Trophoblast cell (in vitro differentiated cells and primary cell): ENCODE data around the gene SNRNP48.

Source experiments
- DNase-seq, 2 donors: peaks; one replicate each; pipeline ENCODE4 v3.0.0-alpha.2; 2016
- H2AFZ ChIP-seq: 2 replicates; pipeline ENCODE4 v1.6.1; 2013; ENCODE audit warnings: low read length, moderate library complexity, mild to moderate bottlenecking; ENCODE audit not compliant: insufficient read depth, poor library complexity
- H2AK5ac ChIP-seq: 2 replicates; pipeline ENCODE4 v1.6.1; 2013; ENCODE audit warnings: mild to moderate bottlenecking, low read length
- H2BK120ac ChIP-seq: 2 replicates; pipeline ENCODE4 v1.6.1; 2013; ENCODE audit warnings: low read length, mild to moderate bottlenecking, moderate library complexity; ENCODE audit not compliant: insufficient read depth, poor library complexity
- H2BK12ac ChIP-seq: 2 replicates; pipeline ENCODE4 v1.6.1; 2013; ENCODE audit warnings: mild to moderate bottlenecking, low read length, moderate library complexity
- H2BK5ac ChIP-seq: 2 replicates; pipeline ENCODE4 v1.6.1; 2013; ENCODE audit warnings: low read length, low read depth, moderate library complexity, mild to moderate bottlenecking; ENCODE audit not compliant: poor library complexity
- H3K14ac ChIP-seq: 2 replicates; pipeline ENCODE4 v1.6.1; 2013; ENCODE audit warnings: mild to moderate bottlenecking, low read length
- H3K18ac ChIP-seq: 2 replicates; pipeline ENCODE4 v1.6.1; 2013; ENCODE audit warnings: mild to moderate bottlenecking, low read length
- H3K23ac ChIP-seq: 2 replicates; pipeline ENCODE4 v1.6.1; 2013; ENCODE audit warnings: low read length
- H3K27ac ChIP-seq: 2 replicates; pipeline ENCODE4 v1.5.1; 2013; ENCODE audit warnings: low read depth, mild to moderate bottlenecking, inconsistent platforms, low read length, moderate library complexity
- H3K27me3 ChIP-seq: 2 replicates; pipeline ENCODE4 v1.6.1; 2013; ENCODE audit warnings: inconsistent platforms, mild to moderate bottlenecking, low read length, moderate library complexity; ENCODE audit not compliant: insufficient read depth
- H3K36me3 ChIP-seq, 2 experiments: 1 replicate in 1 of 2; 2 replicates in 1 of 2; pipeline ENCODE4 v1.6.1; 2013; ENCODE audit warnings: low read length in 2 of 2, mild to moderate bottlenecking in 2 of 2, moderate library complexity in 1 of 2; ENCODE audit not compliant: insufficient read depth in 2 of 2, control insufficient read depth in 1 of 2
- H3K4ac ChIP-seq: 2 replicates; pipeline ENCODE4 v1.6.1; 2013; ENCODE audit warnings: low read depth, mild to moderate bottlenecking, low read length, moderate library complexity
- H3K4me1 ChIP-seq, 2 experiments: 1 replicate in 1 of 2; 2 replicates in 1 of 2; pipeline ENCODE4 v1.6.1; 2013; ENCODE audit warnings: low read length in 2 of 2, mild to moderate bottlenecking in 2 of 2, moderate library complexity in 1 of 2; ENCODE audit not compliant: insufficient read depth in 2 of 2, control insufficient read depth in 1 of 2
- H3K4me2 ChIP-seq: 2 replicates; pipeline ENCODE4 v1.6.1; 2013; ENCODE audit warnings: inconsistent platforms, mild to moderate bottlenecking, low read length, moderate library complexity
- H3K4me3 ChIP-seq: 2 replicates; pipeline ENCODE4 v1.5.1; 2013; ENCODE audit warnings: mild to moderate bottlenecking, low read depth, low read length, inconsistent platforms
- H3K79me1 ChIP-seq: one replicate; pipeline ENCODE4 v1.6.1; 2013; ENCODE audit warnings: low read length
- H3K79me2 ChIP-seq: 2 replicates; pipeline ENCODE4 v1.6.1; 2013; ENCODE audit warnings: low read length, mild to moderate bottlenecking; ENCODE audit not compliant: control insufficient read depth, insufficient read depth, poor library complexity
- H3K9ac ChIP-seq: 2 replicates; pipeline ENCODE4 v1.6.1; 2013; ENCODE audit warnings: mild to moderate bottlenecking, low read length
- H3K9me3 ChIP-seq: 2 replicates; pipeline ENCODE4 v1.6.1; 2013; ENCODE audit warnings: low read depth, mild to moderate bottlenecking, control low read depth, inconsistent platforms, low read length; ENCODE audit not compliant: insufficient read depth
- H4K12ac ChIP-seq: 2 replicates; pipeline ENCODE4 v1.6.1; 2013; ENCODE audit warnings: low read depth, mild to moderate bottlenecking, low read length, moderate library complexity
- H4K8ac ChIP-seq: 2 replicates; pipeline ENCODE4 v1.6.1; 2013; ENCODE audit warnings: low read depth, mild to moderate bottlenecking, low read length, moderate library complexity
- H4K91ac ChIP-seq: one replicate; pipeline ENCODE4 v1.6.1; 2013; ENCODE audit warnings: low read depth, mild to moderate bottlenecking, low read length, moderate library complexity
- WGBS: extraction: QIAGEN DNeasy Blood & Tissue Kit; methylation state at CpG from one replicate; pipeline ENCODE4 v1.1.7; 2013; ENCODE audit warnings: missing lambda C conversion rate; ENCODE audit not compliant: insufficient read length, insufficient coverage; ENCODE audit errors: extremely low coverage; 5-methylcytosine and 5-hydroxymethylcytosine counted together

The SNRNP48 gene

DNA sequence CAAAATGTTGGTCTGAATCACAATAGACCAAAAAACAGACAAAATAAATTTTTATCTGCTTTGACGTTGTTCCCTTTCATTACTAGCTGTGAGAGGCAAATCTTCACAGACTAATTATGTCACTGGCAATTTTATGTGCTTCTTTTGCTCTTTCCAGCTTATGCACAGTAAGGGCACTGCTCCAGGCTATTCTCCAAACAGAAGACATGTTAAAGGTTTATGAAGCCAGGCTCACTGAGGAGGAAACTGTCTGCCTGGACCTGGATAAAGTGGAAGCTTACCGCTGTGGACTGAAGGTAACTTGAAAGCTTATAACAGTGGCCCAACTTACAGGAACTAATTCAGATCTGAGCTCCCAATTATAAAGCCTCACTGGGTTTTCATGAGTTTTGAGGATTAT, 15.5 kb upstream of the SNRNP48 start:
- no peak overlapping the region for H2BK5ac ChIP-seq
- WGBS = no CpG with 5 or more reads among the region's 2 CpGs
- no peak for DNase-seq
- no peak overlapping the region for H4K12ac ChIP-seq
- no peak overlapping the region for H4K91ac ChIP-seq
- peaks cover 24 to 61% of the 10 kb centered on the region in 2 experiments for H3K36me3 ChIP-seq
- H3K79me2 ChIP-seq = no peaks in the 10 kb centered on the region
- no peak overlapping the region for H4K8ac ChIP-seq
- H2BK120ac ChIP-seq = no peak overlapping the region
- H3K4me3 ChIP-seq = no peak overlapping the region
- no peaks in the 10 kb centered on the region for H3K27me3 ChIP-seq
- no peak overlapping the region for H3K18ac ChIP-seq
- H3K27ac ChIP-seq = no peak overlapping the region
- H3K4me2 ChIP-seq = no peak overlapping the region
- no peak overlapping the region for H3K14ac ChIP-seq
- no peak overlapping the region for H3K4ac ChIP-seq
- H3K4me1 ChIP-seq = no peaks in the 10 kb centered on the region
- no peak overlapping the region for H3K23ac ChIP-seq
- no peak overlapping the region for H2AFZ ChIP-seq
- H3K79me1 ChIP-seq = no peaks in the 10 kb centered on the region
- no peak overlapping the region for H2AK5ac ChIP-seq
- no peak overlapping the region for H2BK12ac ChIP-seq
- no peaks in the 10 kb centered on the region for H3K9me3 ChIP-seq
- H3K9ac ChIP-seq = no peak overlapping the region

DNA sequence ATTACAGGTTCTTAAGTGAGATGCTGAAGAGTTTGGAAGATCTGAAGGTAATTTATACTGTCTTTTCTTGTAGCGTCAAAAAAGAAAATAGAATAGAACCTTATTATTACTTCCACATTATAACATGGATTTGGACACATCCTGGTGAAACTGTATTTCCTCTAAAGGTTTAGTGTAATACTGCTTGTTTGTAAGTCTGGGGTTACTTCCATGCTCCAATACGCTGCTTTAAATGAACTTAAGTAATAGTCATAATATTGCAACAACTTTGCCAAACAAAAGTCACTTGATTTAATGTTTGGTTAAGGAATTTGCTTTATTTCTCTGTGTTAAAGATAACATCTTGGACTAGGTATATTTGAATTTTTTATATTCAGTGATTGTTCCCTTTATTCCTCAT, 11.5 kb upstream of the SNRNP48 start:
- no peak overlapping the region for H4K12ac ChIP-seq
- H3K9me3 ChIP-seq = no peaks in the 10 kb centered on the region
- no peak overlapping the region for H4K91ac ChIP-seq
- no peak overlapping the region for H2AK5ac ChIP-seq
- no peak for DNase-seq
- no peak overlapping the region for H2BK12ac ChIP-seq
- H3K9ac ChIP-seq = no peak overlapping the region
- H3K79me2 ChIP-seq = no peaks in the 10 kb centered on the region
- H3K36me3 ChIP-seq = peaks cover 38 to 56% of the 10 kb centered on the region in 2 experiments
- no peaks in the 10 kb centered on the region for H3K4me1 ChIP-seq
- no peak overlapping the region for H3K18ac ChIP-seq
- H2BK120ac ChIP-seq = no peak overlapping the region
- no peak overlapping the region for H3K14ac ChIP-seq
- no peak overlapping the region for H2BK5ac ChIP-seq
- no peak overlapping the region for H2AFZ ChIP-seq
- no peaks in the 10 kb centered on the region for H3K79me1 ChIP-seq
- H3K4me3 ChIP-seq = no peak overlapping the region
- no peak overlapping the region for H4K8ac ChIP-seq
- no peak overlapping the region for H3K27ac ChIP-seq
- H3K27me3 ChIP-seq = no peaks in the 10 kb centered on the region
- H3K4me2 ChIP-seq = no peak overlapping the region
- WGBS = no CpG with 5 or more reads among the region's 2 CpGs
- no peak overlapping the region for H3K4ac ChIP-seq
- no peak overlapping the region for H3K23ac ChIP-seq

DNA sequence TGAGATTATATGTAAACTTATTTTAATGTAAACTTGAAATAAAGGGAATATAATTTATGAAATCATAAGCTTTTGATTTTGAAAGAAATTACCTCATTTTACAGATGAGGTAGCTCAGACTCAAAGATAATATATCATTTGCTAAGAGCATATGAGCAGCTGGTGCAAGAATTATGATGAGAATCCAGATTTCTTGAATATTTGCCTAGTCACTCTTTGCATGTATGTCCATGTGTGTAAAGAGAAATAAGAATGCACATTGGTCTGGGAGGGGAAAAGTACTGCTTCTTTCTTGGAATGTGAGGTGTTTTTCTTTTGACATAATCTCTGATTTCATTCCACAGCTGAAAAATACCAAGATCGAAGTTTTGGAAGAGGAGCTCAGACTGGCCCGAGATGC, 11.1 kb upstream of the SNRNP48 start:
- no peak overlapping the region for H3K4me2 ChIP-seq
- DNase-seq = peak in 1 of 2 donors; percentile 67
- peaks cover 41 to 59% of the 10 kb centered on the region in 2 experiments for H3K36me3 ChIP-seq
- no CpG with 5 or more reads among the region's 2 CpGs for WGBS
- no peak overlapping the region for H3K18ac ChIP-seq
- H2BK12ac ChIP-seq = no peak overlapping the region
- H3K27me3 ChIP-seq = no peaks in the 10 kb centered on the region
- H4K91ac ChIP-seq = no peak overlapping the region
- no peaks in the 10 kb centered on the region for H3K79me1 ChIP-seq
- no peak overlapping the region for H3K27ac ChIP-seq
- no peak overlapping the region for H2AFZ ChIP-seq
- H3K79me2 ChIP-seq = no peaks in the 10 kb centered on the region
- H3K4ac ChIP-seq = no peak overlapping the region
- no peak overlapping the region for H2AK5ac ChIP-seq
- no peaks in the 10 kb centered on the region for H3K4me1 ChIP-seq
- H3K14ac ChIP-seq = no peak overlapping the region
- no peak overlapping the region for H2BK5ac ChIP-seq
- no peak overlapping the region for H4K8ac ChIP-seq
- H3K4me3 ChIP-seq = no peak overlapping the region
- H4K12ac ChIP-seq = no peak overlapping the region
- H3K9ac ChIP-seq = no peak overlapping the region
- H2BK120ac ChIP-seq = no peak overlapping the region
- no peaks in the 10 kb centered on the region for H3K9me3 ChIP-seq
- no peak overlapping the region for H3K23ac ChIP-seq

DNA sequence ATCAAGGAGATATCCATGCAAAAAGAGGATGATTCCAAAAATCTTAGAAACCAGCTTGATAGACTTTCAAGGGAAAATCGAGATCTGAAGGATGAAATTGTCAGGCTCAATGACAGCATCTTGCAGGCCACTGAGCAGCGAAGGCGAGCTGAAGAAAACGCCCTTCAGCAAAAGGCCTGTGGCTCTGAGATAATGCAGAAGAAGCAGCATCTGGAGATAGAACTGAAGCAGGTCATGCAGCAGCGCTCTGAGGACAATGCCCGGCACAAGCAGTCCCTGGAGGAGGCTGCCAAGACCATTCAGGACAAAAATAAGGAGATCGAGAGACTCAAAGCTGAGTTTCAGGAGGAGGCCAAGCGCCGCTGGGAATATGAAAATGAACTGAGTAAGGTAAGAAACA, 10.1 kb upstream of the SNRNP48 start:
- Histone ChIP-seq H2BK120ac (no peak overlapping the region), H3K79me2 (no peaks in the 10 kb centered on the region), H3K27ac (no peak overlapping the region), H3K4me3 (no peak overlapping the region), H3K14ac (no peak overlapping the region), H3K4me2 (no peak overlapping the region), H3K36me3 (peaks cover 46 to 63% of the 10 kb centered on the region in 2 experiments), H3K79me1 (no peaks in the 10 kb centered on the region), H2BK12ac (no peak overlapping the region), H3K9me3 (no peaks in the 10 kb centered on the region), H2BK5ac (no peak overlapping the region), H4K91ac (no peak overlapping the region), H2AK5ac (no peak overlapping the region), H3K18ac (no peak overlapping the region), H3K23ac (no peak overlapping the region), H3K27me3 (no peaks in the 10 kb centered on the region), H2AFZ (no peak overlapping the region), H3K4ac (no peak overlapping the region), H4K12ac (no peak overlapping the region), H3K9ac (no peak overlapping the region), H4K8ac (no peak overlapping the region), H3K4me1 (no peaks in the 10 kb centered on the region)
- no CpG with 5 or more reads among the region's 9 CpGs for WGBS
- DNase-seq = no peak
